HG03175 (cell line): ENCODE data around the gene RIPOR3.
"Not testable (repeated sequence)": the region's sequence is repeated elsewhere in the genome, so short reads cannot be mapped to it uniquely, and the experiment has no call there.

Experiments used
- ATAC-seq: cut with Tn5 transposase; IDR thresholded peaks from one replicate; pipeline ENCODE4 v1.9.1; 2021; ENCODE audit warnings: mild to moderate bottlenecking, moderate library complexity; ENCODE audit not compliant: unreplicated experiment

Gene RIPOR3

DNA sequence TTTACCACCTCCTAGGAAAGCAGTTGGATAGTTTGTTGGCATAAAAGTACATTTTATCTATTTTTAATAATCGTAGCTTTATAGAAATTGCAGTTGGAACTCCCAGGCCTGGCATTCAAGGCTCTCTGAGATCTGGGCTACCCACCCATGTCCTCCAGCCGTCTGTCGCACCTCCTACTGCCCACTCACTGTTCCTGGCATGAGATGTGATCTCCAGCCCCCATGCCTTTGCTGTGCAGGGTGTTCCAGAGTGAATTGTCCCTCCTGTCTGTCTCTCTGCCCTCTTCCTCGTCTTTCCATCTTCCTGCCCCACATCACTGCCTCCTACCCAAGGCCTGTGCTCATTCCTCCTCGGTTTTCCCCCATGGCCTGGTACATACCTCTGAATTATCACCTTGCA, 130.5 kb downstream of the RIPOR3 start:
- no peak for ATAC-seq

DNA sequence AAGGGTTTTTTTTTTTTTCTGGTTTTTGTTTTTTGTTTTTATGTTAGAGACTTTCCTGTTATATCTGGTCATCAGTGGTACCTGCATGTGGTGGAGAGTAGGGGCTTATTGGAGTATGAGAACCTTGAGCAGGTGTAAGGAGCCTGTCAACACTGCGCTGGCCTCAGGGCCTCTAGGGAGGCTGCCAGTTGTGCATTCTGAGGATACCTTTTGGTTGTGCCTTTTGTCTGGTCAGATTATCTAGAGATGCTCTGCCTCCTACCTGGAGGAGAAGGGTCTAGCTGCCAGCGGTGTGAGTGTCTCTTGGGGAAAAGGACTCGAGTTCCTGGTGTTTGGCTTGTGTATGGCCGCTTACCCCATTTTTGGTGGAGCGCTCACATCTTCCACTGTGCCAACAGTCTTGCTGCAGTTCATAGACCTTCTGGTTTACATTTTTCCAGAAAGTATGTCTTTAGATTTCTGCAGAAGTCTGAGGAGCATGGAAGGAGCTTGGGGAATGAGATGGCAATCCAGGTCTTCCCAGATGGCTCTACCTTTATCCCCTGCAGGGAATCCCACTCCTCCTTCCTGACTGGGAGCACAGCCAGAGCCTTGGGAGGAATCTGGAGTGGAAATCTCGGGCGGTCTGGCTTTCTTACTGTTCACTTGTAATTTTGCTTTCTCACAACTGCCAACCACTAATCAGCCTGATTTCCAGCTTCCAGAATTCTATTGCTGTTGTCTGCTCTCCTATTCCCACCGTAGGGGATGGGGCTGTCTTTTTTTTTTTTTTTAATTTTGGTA, 131.3 kb downstream of the RIPOR3 start:
- no peak for ATAC-seq

DNA sequence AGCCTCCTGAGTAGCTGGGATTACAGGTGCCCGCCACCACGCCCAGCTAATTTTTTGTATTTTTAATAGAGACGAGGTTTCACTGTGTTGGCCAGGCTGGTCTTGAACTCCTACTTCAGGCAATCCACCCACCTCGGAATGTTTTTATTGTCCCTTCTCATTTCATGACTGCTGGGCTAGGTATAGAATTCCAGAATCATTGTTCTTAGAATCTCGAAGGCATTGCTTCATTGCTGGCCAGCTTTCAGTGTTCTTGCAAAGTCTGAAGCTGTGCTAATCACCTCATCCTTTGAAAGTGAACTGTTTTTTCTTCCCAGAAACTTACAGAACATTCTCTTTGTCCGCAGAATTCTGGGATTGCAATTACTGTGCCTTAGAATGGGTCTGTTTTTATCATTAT, 132.2 kb downstream of the RIPOR3 start:
- ATAC-seq: no peak

DNA sequence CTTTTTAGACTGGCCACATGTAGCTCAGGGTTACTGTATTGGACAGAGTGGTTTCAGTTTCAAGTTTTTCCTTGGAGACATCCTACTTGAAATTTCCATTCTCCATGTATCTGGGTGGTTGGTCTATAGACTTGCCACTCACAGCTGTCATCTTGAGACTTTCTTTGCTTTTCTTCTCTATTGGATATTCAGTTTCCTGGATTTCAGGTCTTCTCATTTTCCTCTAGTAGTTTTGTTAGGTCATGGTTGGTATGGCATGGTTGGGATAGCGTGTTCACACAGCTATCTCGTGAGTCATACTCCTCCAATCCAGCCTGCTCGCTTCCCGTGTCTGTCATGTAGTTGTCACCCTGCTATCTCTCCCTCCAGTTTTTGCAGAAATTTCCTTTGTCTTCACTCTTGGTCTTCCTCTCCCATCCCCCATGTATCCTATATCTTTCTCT, 132.8 kb downstream of the RIPOR3 start:
- ATAC-seq: no peak

GRCh38 chr20:50557549-50558134, 133.7 kb downstream of the RIPOR3 start:
- no peak for ATAC-seq

- no peak for ATAC-seq
These were observed 135.7 kb downstream of the RIPOR3 start for GRCh38 chr20:50555662-50556061.

- ATAC-seq: no peak
These were observed 136.4 kb downstream of the RIPOR3 start for GRCh38 chr20:50554694-50555579.

GRCh38 chr20:50552979-50553378, 138.4 kb downstream of the RIPOR3 start:
- ATAC-seq: no peak

DNA sequence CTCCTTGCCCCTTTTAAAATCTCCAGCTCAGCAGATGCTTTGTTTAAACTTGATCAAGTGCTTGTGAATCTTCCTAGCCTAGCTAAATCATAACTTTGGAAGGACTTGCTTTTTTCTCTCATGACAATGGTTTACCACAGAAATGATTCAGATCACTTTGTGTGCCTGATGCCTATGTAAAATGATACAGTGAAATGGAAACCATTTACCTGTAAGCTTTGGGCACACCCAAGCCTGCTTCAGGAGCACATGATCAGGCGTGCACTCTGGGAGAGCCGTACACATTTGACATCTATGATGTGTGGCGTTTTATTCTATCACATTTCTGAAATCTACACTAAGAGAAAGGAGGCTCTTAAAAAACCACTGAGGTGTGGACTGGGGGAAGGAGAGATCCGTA, 140.1 kb downstream of the RIPOR3 start:
- no peak for ATAC-seq

- no peak for ATAC-seq
These were observed 140.8 kb downstream of the RIPOR3 start for GRCh38 chr20:50550531-50550930.

GRCh38 chr20:50548396-50548795, 142.9 kb downstream of the RIPOR3 start:
- no peak for ATAC-seq

DNA sequence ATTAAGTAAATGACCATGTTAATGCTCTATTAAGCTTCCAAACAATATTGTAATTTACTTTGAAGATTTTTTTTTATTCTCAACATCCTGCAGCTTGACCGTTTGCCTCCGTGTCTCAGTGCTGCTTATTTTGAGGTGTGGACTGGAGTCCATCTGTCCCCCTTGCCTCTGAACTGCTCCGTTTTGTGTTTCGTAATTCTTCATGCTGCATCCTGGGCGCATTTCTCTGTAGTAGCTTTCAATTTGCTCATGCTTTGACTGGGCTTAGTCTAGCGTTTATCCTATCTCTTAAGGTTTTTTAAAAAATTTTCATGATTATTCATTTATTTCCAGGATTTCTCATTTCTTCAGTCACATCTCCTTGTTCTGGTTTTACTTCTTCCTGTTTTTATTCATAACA, 143.4 kb downstream of the RIPOR3 start:
- ATAC-seq: no peak

DNA sequence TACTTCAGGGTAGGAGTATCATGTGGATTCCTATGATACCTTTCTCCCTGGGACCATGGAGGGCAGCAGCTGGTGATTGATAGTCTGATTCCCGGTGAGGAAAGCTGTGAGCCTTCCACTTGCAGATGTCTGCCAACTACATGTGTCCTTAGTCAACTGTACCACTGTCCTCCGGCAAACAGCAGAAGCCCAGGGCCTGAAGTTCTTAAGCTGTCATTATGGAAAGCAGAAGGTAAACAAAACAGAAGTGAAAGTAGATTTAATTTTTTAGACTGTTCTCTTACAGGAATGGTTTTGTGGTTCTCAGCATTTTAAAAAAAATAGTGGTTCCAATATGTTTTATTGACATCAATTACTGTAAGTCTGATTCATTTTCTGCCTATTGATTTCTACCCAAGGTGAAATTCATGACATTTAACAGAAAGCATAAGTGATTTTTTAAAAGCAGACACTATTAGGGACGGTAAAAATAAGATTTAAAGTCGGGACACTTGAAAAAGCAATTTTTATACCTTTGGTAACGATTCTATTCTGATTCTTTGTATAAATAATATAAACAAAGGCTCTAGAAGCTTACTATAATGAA, 144.5 kb downstream of the RIPOR3 start:
- peak; percentile 62 for ATAC-seq

DNA sequence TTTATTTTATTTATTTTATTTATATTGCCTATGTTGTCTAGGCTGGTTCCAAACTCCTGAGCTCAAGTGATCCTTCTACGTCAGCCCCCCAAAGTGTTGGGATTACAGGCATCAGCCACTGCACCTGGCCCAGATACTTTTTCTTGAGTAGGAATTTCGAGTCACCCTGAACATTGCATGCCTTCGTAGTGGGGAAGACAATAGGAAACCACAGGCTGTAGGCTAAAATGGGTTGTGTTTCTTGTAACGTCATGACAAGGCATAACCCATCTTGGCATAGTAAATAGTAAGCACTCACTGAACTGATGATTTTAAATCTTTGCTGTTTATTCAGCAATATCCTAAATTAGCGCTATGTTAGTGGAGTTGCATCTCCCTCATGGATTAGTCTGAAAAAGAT, 146.2 kb downstream of the RIPOR3 start:
- no peak for ATAC-seq

- no peak for ATAC-seq
These were observed 148.0 kb downstream of the RIPOR3 start for GRCh38 chr20:50543326-50543725.

GRCh38 chr20:50541606-50542041, 149.7 kb downstream of the RIPOR3 start:
- peak; percentile 48 for ATAC-seq

DNA sequence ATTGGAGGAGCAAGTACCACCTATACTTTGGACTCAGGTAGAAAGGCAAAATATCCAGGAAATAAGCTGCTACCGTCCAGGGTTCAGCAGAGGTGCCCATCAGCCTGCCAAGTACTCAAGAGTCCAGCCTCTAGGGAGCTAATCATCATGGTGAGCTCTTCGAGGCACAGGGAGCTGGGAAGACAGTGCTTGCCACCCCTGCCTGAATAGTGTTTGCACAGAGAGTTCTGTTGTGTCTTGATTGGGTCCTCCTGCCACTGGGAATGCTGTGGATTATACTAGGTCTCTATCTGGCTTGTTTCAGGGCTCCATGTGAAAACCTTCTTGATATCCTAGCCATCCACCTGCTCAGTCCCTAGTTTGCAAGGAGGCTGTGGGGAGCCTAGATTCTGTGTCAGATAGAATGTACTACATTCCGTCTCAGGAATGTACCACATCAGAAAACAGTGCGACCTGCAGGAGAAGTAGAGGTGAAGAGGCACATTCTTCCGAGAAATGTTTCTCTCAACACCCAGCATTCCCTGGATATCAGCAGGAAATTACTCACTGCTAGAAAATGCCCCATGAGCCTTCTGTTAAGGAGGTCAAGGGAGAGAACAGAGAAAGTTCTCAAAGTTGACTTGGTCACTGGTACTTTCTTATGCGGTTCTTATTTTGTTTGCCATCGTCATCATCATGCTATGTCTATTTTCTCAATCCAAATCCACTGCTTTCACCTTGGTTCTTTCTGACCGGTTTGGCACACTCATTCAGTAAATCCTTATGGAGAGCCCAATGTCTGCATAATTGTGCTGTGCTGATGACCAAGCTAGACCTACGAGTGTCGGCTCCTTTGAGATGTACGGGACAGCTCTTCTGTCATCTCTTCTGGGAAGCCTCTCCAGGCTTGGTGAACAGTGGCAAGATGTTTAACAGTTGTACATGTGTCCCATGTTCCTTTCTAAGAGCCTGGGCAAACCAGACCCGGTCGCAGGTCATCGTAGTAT, 150.4 kb downstream of the RIPOR3 start:
- no peak for ATAC-seq

GRCh38 chr20:50539798-50540197, 151.5 kb downstream of the RIPOR3 start:
- not testable (repeated sequence) for ATAC-seq

GRCh38 chr20:50538276-50538675, 153.1 kb downstream of the RIPOR3 start:
- ATAC-seq: no peak
